Right lobe of liver (tissue), 4 donors: ENCODE results near the gene SNRPB2.

ENCODE experiments used
- CTCF ChIP-seq, 4 donors: fragments of 200-600 bp in 3 of 4; fragments of 450-650 bp in 1 of 4; IDR thresholded peaks; one replicate each; pipeline versions ENCODE4 v1.5.1 to v1.8.0; 2016 to 2022; ENCODE audit warnings: antibody characterized with exemption in 4 of 4, mild to moderate bottlenecking in 2 of 4
- POLR2A ChIP-seq: fragments of 450-650 bp; IDR thresholded peaks from one replicate; pipeline ENCODE4 v1.6.1; 2017; ENCODE audit warnings: antibody characterized with exemption, mild to moderate bottlenecking
- donor health status: DM: no; HTN: no; CAD: no.
- donor health status: DM: no; HTN: no; CAD: no.
- donor health status: DM: no; HTN: yes; CAD: no.

DNA sequence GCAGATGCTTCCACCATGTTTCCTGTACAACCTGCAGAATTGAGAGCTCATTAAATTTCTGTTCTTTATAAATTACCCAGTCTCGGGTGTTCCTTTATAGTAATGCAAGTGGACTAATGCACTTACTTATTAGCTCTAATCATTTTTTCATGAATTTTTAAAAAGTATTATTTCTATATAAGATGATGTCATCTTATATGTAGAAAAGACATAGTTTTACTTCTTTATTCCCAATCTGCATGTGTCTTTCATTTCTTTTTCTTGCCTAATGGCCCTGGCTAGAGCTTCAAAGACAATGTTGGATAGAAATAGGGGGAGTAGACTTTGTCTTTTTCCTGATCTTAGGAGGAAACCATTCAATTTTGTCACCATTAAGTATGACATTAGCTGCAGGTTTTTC lies 46.1 kb downstream of the SNRPB2 start:
- TF ChIP-seq CTCF (IDR thresholded peaks at IDR 0.05) (no peak), POLR2A (no peak)
